ENCODE data around the gene UBALD2.

Gene UBALD2

GRCh38 chr17:76235883-76236282, 29.3 kb upstream of the UBALD2 start:
- H3K4me1 ChIP-seq (ENCODE audit: control insufficient read depth, insufficient read depth, low read length, poor library complexity, severe bottlenecking) = peaks cover 12% of the 10 kb centered on the region
- no peak for DNase-seq
- no peak overlapping the region for H3K4me3 ChIP-seq (ENCODE audit: insufficient read depth, low read depth, low read length, poor library complexity, severe bottlenecking)
- H3K27ac ChIP-seq (ENCODE audit: insufficient read depth, low read length, poor library complexity, severe bottlenecking) = no peak overlapping the region
- no peaks in the 10 kb centered on the region for H3K36me3 ChIP-seq (ENCODE audit: control insufficient read depth, insufficient read depth, low read length)
- no peaks in the 10 kb centered on the region for H3K27me3 ChIP-seq (replicated peaks; ENCODE audit: control insufficient read depth, insufficient read depth, low read length, poor library complexity, severe bottlenecking)
- H3K9me3 ChIP-seq (ENCODE audit: control insufficient read depth, low read length) = no peaks in the 10 kb centered on the region

DNA sequence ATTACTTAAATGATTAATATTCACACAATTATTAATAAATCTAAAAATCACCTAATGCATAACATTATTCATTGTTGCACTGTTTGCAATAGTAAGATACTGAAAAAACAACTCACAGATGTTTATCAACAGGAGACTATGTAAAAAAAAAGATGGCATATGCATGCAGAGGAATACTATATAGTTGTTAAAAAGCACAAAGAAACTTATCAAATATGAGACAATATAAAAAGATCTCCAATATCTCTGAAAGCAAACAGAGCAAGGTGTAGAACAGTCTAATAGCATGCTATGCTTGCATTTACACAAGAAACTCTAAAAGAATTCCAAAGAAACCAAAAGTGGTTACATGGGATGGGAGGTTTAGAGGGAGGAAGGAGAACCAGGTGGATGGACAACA, 28.5 kb upstream of the UBALD2 start:
- Histone ChIP-seq H3K4me3 (ENCODE audit: insufficient read depth, low read depth, low read length, poor library complexity, severe bottlenecking) (no peak overlapping the region), H3K27me3 (replicated peaks; ENCODE audit: control insufficient read depth, insufficient read depth, low read length, poor library complexity, severe bottlenecking) (no peaks in the 10 kb centered on the region), H3K27ac (ENCODE audit: insufficient read depth, low read length, poor library complexity, severe bottlenecking) (no peak overlapping the region), H3K4me1 (ENCODE audit: control insufficient read depth, insufficient read depth, low read length, poor library complexity, severe bottlenecking) (peaks cover 19% of the 10 kb centered on the region), H3K9me3 (ENCODE audit: control insufficient read depth, low read length) (no peaks in the 10 kb centered on the region), H3K36me3 (ENCODE audit: control insufficient read depth, insufficient read depth, low read length) (no peaks in the 10 kb centered on the region)
- no peak for DNase-seq

DNA sequence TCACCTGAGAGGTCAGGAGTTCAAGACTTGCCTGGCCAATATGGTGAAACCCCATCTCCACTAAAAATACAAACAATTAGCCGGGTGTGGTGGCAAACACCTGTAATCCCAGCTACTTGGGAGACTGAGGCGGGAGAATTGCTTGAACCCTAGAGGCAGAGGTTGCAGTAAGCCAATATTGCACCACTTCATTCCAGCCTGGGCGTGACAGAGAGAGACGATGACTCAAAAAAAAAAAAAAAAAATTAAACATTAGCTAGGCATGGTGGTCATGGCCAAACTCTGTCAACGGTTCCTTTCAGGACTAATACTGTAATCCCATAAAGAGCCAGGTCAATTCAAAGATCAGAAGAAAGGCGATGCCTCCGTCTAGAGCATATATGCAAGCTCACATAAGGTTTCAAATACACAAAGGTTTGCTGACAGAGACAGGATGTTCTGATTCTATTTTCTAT, 27.3 kb upstream of the UBALD2 start:
- Histone ChIP-seq H3K4me1 (ENCODE audit: control insufficient read depth, insufficient read depth, low read length, poor library complexity, severe bottlenecking) (peaks cover 23% of the 10 kb centered on the region), H3K9me3 (ENCODE audit: control insufficient read depth, low read length) (no peaks in the 10 kb centered on the region), H3K27ac (ENCODE audit: insufficient read depth, low read length, poor library complexity, severe bottlenecking) (no peak overlapping the region), H3K27me3 (replicated peaks; ENCODE audit: control insufficient read depth, insufficient read depth, low read length, poor library complexity, severe bottlenecking) (no peaks in the 10 kb centered on the region), H3K36me3 (ENCODE audit: control insufficient read depth, insufficient read depth, low read length) (no peaks in the 10 kb centered on the region), H3K4me3 (ENCODE audit: insufficient read depth, low read depth, low read length, poor library complexity, severe bottlenecking) (no peak overlapping the region)
- DNase-seq = no peak

- Histone ChIP-seq H3K27ac (ENCODE audit: insufficient read depth, low read length, poor library complexity, severe bottlenecking) (peak overlapping the region; percentile 56), H3K4me3 (ENCODE audit: insufficient read depth, low read depth, low read length, poor library complexity, severe bottlenecking) (peak overlapping the region; percentile 64), H3K27me3 (replicated peaks; ENCODE audit: control insufficient read depth, insufficient read depth, low read length, poor library complexity, severe bottlenecking) (no peaks in the 10 kb centered on the region), H3K4me1 (ENCODE audit: control insufficient read depth, insufficient read depth, low read length, poor library complexity, severe bottlenecking) (peaks cover 24% of the 10 kb centered on the region), H3K9me3 (ENCODE audit: control insufficient read depth, low read length) (no peaks in the 10 kb centered on the region), H3K36me3 (ENCODE audit: control insufficient read depth, insufficient read depth, low read length) (no peaks in the 10 kb centered on the region)
- no peak for DNase-seq
Observed at GRCh38 chr17:76238847-76239537, 26.2 kb upstream of the UBALD2 start.

DNA sequence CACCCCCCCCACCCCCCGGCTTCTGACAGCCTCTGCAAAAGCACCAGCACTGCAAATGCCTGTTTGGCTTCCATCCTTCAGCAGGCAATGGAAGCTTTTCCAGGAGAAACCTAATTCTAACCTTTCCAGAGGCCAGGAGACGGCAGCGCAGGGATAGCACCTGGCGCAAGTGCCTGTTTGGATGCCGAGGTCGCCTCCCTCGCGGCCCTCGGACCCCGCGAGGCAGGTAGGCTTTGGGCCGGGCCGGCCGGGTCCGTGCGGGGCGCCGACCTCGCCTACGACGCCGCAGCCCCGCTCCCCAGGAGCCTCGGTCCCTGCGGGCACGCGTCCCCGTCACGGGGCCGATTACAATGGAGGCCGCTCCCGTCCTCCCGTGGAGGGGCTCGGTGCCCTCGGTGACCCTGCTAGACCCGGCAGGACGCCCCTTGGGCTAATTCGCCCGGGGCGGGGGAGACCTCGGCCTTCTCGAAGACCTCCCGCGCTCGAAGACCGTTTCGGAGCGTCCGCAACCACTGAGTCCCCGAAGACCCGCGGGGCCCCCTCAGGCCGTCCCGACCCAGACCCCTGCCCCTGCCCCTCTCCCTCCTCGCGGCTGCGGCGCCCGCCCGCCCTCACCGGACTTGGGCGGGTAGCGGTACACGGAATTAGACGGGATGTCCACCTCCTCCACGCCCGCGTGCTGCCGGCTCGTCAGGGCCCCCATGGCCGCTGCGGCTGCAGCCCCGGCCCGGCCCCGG, 25.4 kb upstream of the UBALD2 start:
- Histone ChIP-seq H3K27ac (ENCODE audit: insufficient read depth, low read length, poor library complexity, severe bottlenecking) (peak overlapping the region; percentile 56), H3K27me3 (replicated peaks; ENCODE audit: control insufficient read depth, insufficient read depth, low read length, poor library complexity, severe bottlenecking) (no peaks in the 10 kb centered on the region), H3K36me3 (ENCODE audit: control insufficient read depth, insufficient read depth, low read length) (no peaks in the 10 kb centered on the region), H3K4me1 (ENCODE audit: control insufficient read depth, insufficient read depth, low read length, poor library complexity, severe bottlenecking) (peaks cover 30% of the 10 kb centered on the region), H3K4me3 (ENCODE audit: insufficient read depth, low read depth, low read length, poor library complexity, severe bottlenecking) (peak overlapping the region; percentile 64), H3K9me3 (ENCODE audit: control insufficient read depth, low read length) (no peaks in the 10 kb centered on the region)
- DNase-seq = no peak

GRCh38 chr17:76240461-76241203, 24.5 kb upstream of the UBALD2 start, which contains the start of gene RNF157:
TSS of gene RNF157 (minus strand) at chr17:76240493. CDS start at chr17:76240240, 253 bp downstream.
- H3K27me3 ChIP-seq (replicated peaks; ENCODE audit: control insufficient read depth, insufficient read depth, low read length, poor library complexity, severe bottlenecking) = no peaks in the 10 kb centered on the region

DNA sequence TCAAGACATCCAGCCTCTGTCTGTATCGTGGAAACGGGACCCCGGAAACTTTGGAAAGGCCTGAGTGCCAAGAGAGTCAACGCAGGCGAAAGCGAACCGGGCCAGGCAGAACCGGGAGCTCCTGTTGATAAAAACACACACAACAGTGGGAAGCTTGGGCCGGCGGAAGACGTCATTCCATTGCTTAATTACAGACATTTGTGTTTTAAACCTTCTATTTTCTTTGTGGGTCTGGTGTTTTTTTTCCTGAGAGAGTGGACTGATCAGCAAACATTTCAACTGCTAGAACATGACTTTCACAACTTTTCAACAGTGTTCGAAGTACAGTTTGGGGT, 24.0 kb upstream of the UBALD2 start:
- no peak for DNase-seq
- Histone ChIP-seq H3K9me3 (ENCODE audit: control insufficient read depth, low read length) (no peaks in the 10 kb centered on the region), H3K4me3 (ENCODE audit: insufficient read depth, low read depth, low read length, poor library complexity, severe bottlenecking) (peak overlapping the region; percentile 86), H3K27ac (ENCODE audit: insufficient read depth, low read length, poor library complexity, severe bottlenecking) (peak overlapping the region; percentile 61), H3K27me3 (replicated peaks; ENCODE audit: control insufficient read depth, insufficient read depth, low read length, poor library complexity, severe bottlenecking) (no peaks in the 10 kb centered on the region), H3K36me3 (ENCODE audit: control insufficient read depth, insufficient read depth, low read length) (no peaks in the 10 kb centered on the region), H3K4me1 (ENCODE audit: control insufficient read depth, insufficient read depth, low read length, poor library complexity, severe bottlenecking) (peaks cover 44% of the 10 kb centered on the region)

More at GRCh38 chr17:76240461-76241203, 24.5 kb upstream of the UBALD2 start, which contains the start of gene RNF157:
- DNase-seq = peak; percentile 59 to 71 (median 61)
- Histone ChIP-seq H3K9me3 (ENCODE audit: control insufficient read depth, low read length) (no peaks in the 10 kb centered on the region), H3K27ac (ENCODE audit: insufficient read depth, low read length, poor library complexity, severe bottlenecking) (peak within 1 kb of the TSS; percentile 61), H3K4me1 (ENCODE audit: control insufficient read depth, insufficient read depth, low read length, poor library complexity, severe bottlenecking) (peaks cover 38% of the 10 kb centered on the region), H3K36me3 (ENCODE audit: control insufficient read depth, insufficient read depth, low read length) (no peaks in the 10 kb centered on the region), H3K4me3 (ENCODE audit: insufficient read depth, low read depth, low read length, poor library complexity, severe bottlenecking) (peak within 1 kb of the TSS; percentile 86)

DNA sequence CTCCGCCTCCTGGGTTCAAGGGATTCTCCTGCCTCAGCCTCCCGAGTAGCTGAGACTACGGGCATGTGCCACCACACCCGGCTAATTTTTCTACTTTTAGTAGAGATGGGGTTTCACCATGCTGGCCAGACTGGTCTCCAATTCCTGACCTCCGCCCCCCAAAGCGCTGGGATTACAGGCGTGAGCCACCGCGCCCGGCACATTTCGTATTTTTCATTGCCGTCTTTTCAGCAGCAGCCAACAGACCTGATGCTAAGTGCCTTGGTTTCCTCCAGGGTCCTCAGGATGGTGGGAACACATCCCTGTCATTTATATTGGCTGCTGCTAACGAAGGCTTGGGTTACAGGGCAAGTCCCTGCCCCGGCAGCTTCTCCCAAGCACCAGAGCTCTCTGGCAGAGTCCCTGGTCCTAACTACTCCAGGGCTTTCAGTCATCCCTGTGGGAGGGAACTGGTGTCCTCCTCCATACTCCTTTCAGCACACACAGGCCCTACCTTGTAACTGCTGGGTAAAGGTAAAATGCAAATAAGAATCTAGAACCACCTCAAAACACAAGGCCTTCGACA, 23.4 kb upstream of the UBALD2 start:
- H3K9me3 ChIP-seq (ENCODE audit: control insufficient read depth, low read length) = no peaks in the 10 kb centered on the region
- no peak for DNase-seq
- H3K4me1 ChIP-seq (ENCODE audit: control insufficient read depth, insufficient read depth, low read length, poor library complexity, severe bottlenecking) = peaks cover 49% of the 10 kb centered on the region
- H3K36me3 ChIP-seq (ENCODE audit: control insufficient read depth, insufficient read depth, low read length) = no peaks in the 10 kb centered on the region
- no peak overlapping the region for H3K27ac ChIP-seq (ENCODE audit: insufficient read depth, low read length, poor library complexity, severe bottlenecking)
- H3K27me3 ChIP-seq (replicated peaks; ENCODE audit: control insufficient read depth, insufficient read depth, low read length, poor library complexity, severe bottlenecking) = no peaks in the 10 kb centered on the region
- H3K4me3 ChIP-seq (ENCODE audit: insufficient read depth, low read depth, low read length, poor library complexity, severe bottlenecking) = no peak overlapping the region

DNA sequence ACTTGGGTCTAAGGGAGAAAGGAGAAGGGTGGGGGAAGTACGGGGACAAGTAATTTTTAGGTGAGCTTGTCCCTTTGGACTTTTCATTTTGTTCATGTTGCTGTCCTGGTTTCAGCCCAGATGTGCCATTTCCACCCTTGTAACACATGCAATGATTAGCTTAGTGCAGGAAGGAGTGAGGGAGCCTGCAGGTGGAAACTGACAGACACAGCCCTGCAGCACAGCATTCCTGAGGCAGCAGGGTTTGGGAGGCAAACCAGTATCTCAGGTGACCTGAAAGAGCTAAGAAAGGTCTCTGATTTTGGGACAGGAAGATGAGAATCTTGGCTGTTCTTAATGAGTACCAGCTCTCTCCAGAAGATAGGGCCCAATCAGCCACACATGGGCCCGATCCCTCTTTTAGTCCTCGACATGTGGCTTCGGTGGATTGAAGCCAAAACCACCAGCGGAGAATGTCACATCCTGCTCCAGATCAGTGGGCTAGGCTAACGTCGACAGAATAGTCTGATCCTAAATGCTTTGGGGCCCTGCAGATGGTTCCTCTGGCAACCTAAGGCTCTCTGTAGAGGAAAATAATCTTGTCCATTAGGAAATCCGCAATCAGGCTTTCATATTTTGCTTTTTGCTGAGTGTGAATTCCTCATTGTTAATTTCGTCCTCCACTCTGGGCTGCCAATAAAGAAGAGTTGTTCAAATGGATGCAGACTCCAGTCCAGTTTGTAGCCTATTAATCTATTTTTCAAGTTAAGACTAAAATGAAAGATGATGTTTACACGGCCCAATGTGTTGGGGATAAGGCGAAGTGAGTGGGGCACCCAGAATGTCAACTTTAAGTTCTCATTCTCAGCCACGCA, 21.1 kb upstream of the UBALD2 start:
- DNase-seq = no peak
- Histone ChIP-seq H3K9me3 (ENCODE audit: control insufficient read depth, low read length) (no peaks in the 10 kb centered on the region), H3K27me3 (replicated peaks; ENCODE audit: control insufficient read depth, insufficient read depth, low read length, poor library complexity, severe bottlenecking) (no peaks in the 10 kb centered on the region), H3K27ac (ENCODE audit: insufficient read depth, low read length, poor library complexity, severe bottlenecking) (no peak overlapping the region), H3K4me1 (ENCODE audit: control insufficient read depth, insufficient read depth, low read length, poor library complexity, severe bottlenecking) (peaks cover 48% of the 10 kb centered on the region), H3K4me3 (ENCODE audit: insufficient read depth, low read depth, low read length, poor library complexity, severe bottlenecking) (no peak overlapping the region), H3K36me3 (ENCODE audit: control insufficient read depth, insufficient read depth, low read length) (no peaks in the 10 kb centered on the region)

Measured in effector memory CD4-positive, alpha-beta T cell (primary cell).